GM20000 (cell line): ENCODE measurements around the gene C17orf75.

Source experiments
- DNase-seq: peaks from one replicate; pipeline ENCODE4 v3.0.0; 2012; ENCODE audit warnings: low spot score
- TF ChIP-seq, protein P1 (sequence below): IDR thresholded peaks from 2 replicates; pipeline ENCODE4 v1.5.1; 2012; ENCODE audit warnings: mild to moderate bottlenecking, control low read depth; ENCODE audit errors: extremely low read depth, missing control alignments

Gene C17orf75

GRCh38 chr17:32289471-32290070, 52.4 kb downstream of the C17orf75 start:
- TF ChIP-seq, protein P1, sequence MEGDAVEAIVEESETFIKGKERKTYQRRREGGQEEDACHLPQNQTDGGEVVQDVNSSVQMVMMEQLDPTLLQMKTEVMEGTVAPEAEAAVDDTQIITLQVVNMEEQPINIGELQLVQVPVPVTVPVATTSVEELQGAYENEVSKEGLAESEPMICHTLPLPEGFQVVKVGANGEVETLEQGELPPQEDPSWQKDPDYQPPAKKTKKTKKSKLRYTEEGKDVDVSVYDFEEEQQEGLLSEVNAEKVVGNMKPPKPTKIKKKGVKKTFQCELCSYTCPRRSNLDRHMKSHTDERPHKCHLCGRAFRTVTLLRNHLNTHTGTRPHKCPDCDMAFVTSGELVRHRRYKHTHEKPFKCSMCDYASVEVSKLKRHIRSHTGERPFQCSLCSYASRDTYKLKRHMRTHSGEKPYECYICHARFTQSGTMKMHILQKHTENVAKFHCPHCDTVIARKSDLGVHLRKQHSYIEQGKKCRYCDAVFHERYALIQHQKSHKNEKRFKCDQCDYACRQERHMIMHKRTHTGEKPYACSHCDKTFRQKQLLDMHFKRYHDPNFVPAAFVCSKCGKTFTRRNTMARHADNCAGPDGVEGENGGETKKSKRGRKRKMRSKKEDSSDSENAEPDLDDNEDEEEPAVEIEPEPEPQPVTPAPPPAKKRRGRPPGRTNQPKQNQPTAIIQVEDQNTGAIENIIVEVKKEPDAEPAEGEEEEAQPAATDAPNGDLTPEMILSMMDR = no peak
- no peak for DNase-seq

- TF ChIP-seq, protein P1 = no peak
- DNase-seq = no peak
Observed at GRCh38 chr17:32288615-32289014, 53.4 kb downstream of the C17orf75 start.

DNA sequence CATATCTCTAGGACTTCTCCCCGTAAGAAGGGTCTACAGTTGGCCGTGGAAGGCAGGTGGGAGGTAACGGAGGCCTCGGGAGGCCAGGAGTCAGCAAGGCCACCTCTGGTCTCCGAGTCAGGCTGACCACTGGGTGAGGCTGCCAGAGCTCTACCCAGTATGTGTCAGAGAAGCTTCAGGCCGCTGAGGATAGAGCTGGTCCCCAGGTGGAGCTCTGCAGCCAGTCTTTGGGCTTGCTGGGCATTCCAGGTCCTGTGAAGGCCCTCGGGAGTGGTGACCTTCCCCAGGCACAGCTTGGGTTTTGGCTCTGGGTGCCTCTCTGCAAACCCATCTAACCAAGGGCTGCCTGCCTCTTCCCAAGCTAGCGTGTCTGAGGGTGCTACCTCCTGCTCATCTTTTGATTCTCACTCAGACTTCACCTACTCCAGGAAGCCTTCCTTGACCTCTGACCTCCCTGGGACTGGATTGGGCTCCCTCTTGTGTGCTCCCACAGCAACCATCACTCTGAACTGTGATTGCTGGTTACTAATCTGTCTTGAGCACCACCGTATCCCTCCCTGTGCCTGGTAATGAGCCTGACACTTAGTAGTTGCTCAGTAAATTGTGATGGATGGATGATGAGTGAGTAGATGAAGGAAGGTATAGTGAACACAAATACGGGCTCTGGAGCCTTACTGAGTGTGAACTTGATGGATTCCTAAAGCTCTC, 54.0 kb downstream of the C17orf75 start:
- DNase-seq = no peak
- TF ChIP-seq, protein P1 = no peak

GRCh38 chr17:32286518-32286900, 55.5 kb downstream of the C17orf75 start:
- TF ChIP-seq, protein P1 = no peak
- no peak for DNase-seq

DNA sequence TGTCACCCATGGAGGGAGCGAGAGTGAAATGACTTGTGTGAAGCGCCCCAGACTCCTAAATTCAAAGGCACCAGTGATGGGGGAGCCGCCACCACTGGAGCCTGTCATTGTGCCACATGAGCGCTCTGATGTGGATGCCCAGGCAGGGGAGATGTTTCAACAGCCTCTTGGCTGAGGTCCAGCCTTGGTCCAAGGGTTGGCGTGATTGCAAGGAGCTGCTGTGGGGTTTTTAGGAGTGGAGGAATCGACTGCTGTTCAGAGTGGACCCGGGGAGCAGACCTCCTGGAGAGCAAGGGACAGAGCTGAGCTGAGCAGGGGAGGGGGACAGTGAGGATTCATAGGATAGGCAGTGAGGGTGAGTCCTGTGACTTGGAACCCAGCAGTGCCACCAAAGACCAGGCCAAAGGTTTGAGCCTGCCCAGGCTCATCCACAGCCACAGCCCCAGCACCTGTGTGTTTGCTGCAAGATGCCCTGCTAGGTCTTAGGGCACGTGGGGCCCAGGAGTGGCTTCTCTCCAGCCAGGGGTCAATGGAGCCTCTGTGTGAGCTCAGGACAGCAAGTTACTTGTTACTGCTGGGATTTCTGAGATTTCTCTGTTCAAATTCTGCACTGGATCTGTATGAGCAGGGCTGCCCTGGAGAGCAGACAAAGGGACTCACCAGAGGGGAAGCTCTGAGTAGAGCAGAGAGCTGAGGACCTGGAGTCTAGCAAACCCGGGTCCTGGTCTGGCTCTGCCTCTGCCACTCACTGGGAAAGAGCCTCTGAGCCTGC, 56.0 kb downstream of the C17orf75 start:
- TF ChIP-seq, protein P1 = no peak

DNA sequence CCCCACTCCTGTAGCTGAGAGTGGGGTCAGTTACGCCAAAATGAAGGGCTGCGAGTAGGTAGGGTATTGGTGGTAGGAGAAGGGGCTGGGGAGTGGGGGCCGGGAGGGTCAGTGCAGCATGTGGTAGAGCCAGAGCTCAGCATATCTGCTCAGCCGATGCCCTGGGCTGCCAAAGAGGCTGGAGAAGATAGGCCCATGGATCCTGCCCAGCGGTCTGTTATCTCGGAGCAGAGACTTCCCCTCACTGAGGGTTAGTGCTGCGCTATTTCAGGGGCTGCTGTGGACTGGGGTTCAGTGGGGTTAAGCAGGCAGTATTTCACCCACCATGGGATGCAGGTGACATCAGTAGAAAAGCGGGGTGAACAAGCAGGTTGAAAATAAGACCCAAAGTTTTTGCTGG, 56.7 kb downstream of the C17orf75 start:
- TF ChIP-seq, protein P1 = no peak

More for the DNA sequence above, 56.0 kb downstream of the C17orf75 start:
- DNase-seq = no peak

GRCh38 chr17:32283745-32284201, 58.2 kb downstream of the C17orf75 start:
- DNase-seq = no peak
- TF ChIP-seq, protein P1 = no peak

More for the DNA sequence above, 56.7 kb downstream of the C17orf75 start:
- DNase-seq = no peak
